Stimulated activated CD4-positive, alpha-beta T cell treated with anti-CD3 and anti-CD28 coated beads, Interleukin-1b, Interleukin-23, amount 100 ng/mL, for 4 hours (primary cell): ENCODE results near the gene NTN1.

ENCODE experiments used
- DNase-seq, 2 donors: peaks; one replicate each; pipeline ENCODE4 v3.0.0-alpha.2; 2020; ENCODE audit warnings: low read depth in 2 of 2

The NTN1 gene

DNA sequence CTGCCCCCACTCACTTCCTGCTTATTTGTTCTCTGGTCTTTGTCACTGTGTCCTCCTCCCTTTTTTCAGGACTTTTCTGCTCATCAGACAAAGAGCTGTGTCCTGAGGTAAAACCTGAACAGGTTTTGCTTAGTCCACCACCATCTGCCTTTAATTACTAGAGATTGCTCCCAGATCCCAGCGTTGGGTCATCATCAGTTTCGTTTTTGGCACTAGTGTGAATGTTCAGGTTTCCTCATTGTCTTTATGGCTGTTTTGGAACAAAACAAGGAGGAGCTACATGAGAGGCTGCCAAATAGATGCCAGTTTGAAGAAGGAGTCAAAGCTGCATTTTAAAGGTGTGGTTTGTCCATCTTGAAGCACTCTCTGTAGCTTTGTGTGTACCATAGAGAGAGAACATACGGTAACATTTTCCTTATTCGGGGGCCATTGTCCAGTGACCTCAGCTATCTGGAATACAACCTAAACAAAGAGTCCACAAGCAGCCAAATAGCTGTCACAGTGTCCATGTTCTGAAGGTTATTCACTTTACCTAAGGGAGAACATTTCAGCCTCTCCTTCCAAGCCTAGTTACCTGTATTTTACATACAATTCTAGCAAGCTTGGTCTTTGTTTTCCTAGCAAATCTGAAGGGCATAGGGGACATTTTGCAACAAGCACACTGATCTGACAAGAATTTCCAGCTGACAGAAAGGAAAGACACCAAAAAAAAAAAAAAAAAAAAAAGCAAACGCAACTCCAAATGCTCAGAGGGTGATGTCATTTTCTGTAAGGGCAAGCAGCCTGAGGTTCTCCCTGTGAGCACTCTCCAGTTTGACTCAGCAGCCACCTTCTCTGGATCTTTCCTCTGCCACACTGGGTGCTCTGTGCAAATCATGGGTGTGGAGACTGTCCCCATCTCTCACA is 196.1 kb downstream of the NTN1 start:
- no peak for DNase-seq

DNA sequence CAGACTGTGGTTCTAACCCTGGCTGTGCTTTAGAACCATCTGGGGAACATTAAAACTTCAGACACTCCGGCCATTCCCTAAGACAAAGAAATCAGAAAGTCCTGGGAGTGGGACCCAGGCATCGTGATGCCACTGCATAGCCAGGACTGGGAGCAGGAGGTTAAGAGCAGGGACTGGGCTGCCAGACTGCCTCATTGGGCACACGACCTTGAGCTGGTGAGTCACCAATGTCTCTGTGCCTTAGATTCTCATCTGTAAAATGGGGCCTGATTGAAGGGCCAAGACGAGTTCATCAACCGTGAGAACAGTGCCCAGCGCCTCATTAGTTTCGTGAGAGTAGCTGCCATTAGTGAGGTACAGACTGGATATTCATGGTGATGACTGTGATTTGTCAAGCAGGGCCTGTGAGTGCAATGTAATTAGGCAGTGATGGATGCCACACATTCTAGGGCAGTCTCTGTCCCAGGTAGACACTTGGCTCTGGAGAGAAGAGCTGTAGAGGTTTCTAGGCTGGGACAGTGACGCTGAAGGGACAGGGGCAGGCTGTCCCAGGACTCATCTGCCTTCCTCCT is 196.8 kb downstream of the NTN1 start:
- no peak for DNase-seq

- no peak for DNase-seq
Measured at GRCh38 chr17:9218911-9219310, 197.6 kb downstream of the NTN1 start.

- no peak for DNase-seq
Measured at GRCh38 chr17:9219631-9220397, 198.5 kb downstream of the NTN1 start.

- no peak for DNase-seq
Measured at GRCh38 chr17:9220398-9221146, 199.3 kb downstream of the NTN1 start.

GRCh38 chr17:9221147-9221921 is 200.0 kb downstream of the NTN1 start:
- no peak for DNase-seq

GRCh38 chr17:9221922-9222180 is 200.5 kb downstream of the NTN1 start:
- no peak for DNase-seq

DNA sequence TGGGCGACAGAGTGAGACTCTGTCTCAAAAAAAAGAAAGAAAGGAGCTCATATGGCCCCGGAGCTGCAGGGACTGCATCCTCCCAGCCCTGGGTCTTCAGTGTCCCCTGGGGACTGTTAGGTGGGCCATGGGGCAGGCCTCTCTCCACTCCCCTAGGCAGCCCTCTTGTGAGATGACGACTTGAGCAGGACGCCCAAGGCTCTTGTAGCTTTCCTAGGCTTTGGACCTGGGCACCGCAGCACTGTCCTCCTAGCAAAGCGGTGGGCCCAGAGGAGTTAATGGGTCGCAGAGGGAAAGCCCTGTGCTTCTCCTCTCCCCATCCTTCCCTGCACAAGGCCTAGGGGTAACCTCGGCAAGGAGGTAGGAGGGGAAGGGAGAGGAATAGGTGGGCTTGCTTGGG is 202.2 kb downstream of the NTN1 start:
- no peak for DNase-seq

DNA sequence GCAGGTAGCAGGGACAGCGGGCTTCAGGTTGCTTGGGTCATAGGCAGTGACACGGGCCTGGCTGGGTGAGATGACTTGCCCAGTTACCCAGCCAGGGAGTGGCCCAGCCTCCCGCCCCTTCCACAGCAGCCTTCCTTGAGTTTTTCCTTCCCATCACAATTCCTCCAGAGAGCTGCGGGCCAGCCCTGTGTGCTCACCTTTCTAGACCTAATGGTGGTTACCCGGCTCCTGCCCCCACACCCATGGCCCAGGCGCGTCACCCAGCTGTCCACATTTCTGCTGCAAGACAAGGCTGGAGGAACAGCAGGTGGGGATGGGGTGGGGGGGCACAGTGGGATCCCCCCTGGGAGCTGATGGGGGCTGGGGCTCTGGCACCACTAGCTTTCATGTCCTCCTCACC is 203.2 kb downstream of the NTN1 start:
- DNase-seq = no peak

- no peak for DNase-seq
Measured at GRCh38 chr17:9225305-9226101, 204.2 kb downstream of the NTN1 start.

- DNase-seq = no peak
Measured at GRCh38 chr17:9226130-9226793, 205.0 kb downstream of the NTN1 start.

DNA sequence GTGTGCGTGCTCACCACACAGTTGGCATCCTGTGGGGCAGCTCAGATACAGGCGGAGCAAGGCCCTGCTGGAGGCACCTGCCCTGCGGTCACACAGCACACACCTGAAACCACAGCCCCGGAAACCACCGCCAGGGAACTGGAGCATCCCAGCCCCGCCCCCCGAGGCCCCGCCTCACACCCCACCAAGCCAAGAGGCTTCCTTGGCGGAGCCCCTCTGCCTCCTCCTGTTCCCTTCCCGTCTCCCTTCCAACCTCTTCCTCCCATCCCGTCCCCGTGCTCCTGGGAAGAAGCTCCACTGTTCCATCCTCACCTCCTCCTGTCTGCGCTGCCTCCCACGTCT is 205.5 kb downstream of the NTN1 start:
- DNase-seq = peak in 1 of 2 donors; percentile 12

DNA sequence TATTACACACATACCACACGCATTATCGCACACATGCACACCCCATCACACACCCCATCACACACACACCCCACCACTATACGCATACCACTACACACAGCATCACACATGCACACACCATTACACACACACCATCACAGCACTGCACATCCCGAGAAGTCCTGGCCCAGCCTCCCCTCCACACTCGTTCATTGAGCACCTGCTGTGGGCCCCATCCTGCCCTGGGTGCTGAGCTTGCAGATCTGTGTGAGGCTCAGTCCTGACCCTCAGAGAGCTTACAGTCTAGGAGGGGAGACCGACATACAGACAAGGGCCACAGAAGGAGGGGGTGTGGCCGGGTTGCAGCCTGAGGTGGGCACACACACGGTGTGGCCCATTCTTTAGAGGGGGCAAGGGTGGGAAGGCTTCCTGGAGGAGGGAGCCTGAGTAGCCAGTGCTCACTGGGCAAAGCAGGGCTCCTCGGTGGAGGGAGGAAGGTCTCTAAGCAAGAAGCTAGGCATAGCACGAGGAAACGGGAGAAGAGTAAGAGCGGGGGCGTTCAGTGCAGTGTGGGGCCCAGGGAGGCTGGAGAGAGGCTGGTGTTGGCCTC is 206.6 kb downstream of the NTN1 start:
- no peak for DNase-seq

DNA sequence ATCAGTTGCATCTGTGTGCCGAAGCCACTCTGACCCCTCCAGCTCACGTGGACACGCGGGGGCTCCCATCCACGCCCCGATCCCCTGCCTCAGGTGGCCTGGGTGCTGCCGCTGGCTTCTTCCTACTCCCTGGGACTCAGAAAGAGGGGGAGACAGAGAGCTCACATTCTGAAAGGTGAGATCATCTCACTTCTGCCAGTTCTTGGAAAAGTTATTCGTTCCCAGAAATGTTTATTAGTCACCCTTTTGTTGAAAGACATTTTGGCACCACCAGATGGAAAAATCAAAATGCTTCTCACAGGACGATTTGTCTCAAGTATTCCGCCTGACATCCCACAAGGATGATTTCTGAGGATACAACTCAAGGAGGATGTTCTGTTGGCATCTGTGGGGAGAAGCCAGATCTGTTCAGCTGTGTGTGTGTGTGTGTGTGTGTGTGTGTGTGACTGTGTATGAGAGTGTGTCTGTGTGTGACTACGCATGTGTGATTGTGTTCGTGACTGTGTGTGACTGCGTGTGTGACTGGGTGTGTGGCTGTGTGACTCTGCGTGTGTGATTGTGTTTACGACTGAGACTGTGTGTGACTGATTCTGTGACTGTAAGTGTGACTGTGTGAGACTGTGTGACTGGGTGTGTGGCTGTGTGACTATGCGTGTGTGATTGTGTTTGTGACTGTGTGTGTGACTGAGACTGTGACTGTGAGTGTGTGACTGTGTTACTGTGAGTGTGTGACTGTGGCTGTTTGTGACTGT is 207.3 kb downstream of the NTN1 start:
- DNase-seq = no peak

DNA sequence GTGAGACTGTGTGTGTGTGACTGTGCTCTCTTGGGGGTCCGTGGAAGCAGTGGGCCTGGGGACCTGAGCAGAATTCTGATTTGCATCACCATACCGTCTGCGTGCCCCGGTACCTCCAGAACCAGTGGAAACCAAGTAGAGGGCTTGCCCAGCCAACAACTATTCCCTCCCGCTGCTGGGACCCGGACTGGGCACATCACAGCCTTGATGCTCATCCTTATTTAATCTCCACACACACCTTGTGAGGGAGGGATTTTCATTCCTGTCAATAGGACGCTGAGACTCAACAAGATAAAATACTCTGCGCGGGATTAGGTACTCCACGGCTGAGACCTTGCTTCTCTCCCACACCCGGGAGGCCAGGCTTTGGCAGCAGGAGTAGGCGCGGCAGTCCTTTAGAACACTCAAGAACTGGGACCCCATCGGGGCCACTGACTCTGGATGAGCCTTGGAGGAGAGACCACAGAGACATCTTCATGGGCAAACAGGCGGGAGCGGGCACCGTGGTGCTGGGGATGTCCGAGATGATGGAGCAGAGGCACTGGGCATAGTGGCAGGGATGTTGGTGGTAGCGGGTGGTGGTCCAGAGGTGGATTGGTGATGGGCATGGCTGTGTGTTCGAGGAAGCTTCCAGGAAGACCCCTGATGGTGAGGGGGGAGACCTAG is 208.0 kb downstream of the NTN1 start:
- DNase-seq = no peak

GRCh38 chr17:9229826-9230201 is 208.5 kb downstream of the NTN1 start:
- DNase-seq = no peak

DNA sequence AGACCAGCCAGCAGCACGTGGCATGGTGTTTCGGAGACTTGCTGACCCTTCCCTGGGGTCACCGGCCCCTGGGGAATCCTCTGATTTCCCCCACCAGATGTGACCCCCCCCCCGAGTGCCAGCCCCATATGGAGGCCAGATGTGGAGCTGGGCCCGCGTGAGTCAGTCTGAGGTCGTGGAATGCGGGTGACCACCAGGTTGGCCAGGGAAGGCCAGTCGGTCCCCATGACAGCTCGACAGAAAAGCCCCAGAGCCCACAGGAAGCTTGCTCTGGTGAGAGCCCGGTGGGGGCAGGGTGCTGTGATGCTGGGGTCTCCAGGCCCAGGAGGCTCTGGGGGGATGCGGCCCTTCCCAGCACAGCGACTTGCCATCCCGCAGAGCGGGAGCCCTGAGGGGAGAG is 209.0 kb downstream of the NTN1 start:
- no peak for DNase-seq

- no peak for DNase-seq
Measured at GRCh38 chr17:9230861-9231260, 209.6 kb downstream of the NTN1 start.
